GM21737 (cell line): ENCODE measurements around the gene ADAMTS16.

Experiments
- ATAC-seq: cut with Tn5 transposase; IDR thresholded peaks from one replicate; pipeline ENCODE4 v1.9.1; 2021; ENCODE audit warnings: mild to moderate bottlenecking, moderate library complexity; ENCODE audit not compliant: unreplicated experiment

ADAMTS16 gene

DNA sequence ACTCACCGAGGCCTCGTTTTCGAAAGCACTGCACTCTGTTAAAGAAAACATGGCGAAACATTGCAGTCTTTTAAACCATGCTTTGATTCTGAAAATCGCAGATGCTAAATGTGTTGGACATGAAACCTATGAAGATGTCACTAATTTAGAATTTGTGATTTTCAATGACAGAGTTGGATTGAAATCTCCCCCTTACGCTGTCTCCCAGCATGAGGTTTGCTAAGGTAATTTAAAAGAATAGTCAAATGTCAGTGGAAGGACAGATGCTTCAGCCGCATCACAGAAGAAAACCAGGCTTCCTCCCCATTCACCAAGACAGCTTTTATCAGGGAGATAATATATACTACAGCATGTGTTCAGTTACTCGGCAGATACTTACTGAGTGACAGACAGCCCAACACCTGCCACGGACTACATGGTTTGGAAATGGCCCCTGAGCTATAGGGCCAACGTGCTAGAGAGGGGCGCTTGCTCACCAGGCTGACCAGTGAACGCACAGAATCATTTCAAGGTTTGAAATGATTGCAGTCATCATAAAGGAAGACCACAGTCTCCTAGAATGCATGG, 136.9 kb downstream of the ADAMTS16 start:
- ATAC-seq = no peak

DNA sequence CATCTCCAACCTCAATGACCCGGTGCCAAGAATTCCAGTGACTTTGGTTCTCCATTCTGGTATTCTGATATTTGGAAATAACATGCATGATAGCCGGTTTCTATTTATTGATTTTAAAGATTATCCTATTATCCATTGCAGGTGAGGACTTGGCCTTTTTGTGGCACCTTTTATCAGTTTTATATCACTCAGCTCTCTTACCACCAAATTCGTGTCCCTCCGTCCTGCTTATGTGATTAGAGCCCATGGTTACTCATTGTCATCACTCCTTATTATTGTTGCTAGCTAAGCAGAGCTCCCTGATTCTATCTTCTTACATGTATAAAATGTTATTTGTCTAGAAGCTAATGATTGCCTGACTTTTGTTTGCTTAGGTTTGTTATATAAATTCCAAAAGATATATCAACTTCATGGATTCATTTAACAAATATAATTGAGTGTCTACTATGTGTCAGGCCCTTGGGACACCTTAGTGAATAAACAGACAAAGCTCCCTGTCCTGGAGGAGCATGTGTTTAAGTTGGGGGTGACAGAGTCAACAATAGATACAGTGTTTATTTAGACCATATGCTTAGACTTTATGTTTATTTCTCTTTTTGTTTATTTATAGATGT, 138.2 kb downstream of the ADAMTS16 start:
- no peak for ATAC-seq

DNA sequence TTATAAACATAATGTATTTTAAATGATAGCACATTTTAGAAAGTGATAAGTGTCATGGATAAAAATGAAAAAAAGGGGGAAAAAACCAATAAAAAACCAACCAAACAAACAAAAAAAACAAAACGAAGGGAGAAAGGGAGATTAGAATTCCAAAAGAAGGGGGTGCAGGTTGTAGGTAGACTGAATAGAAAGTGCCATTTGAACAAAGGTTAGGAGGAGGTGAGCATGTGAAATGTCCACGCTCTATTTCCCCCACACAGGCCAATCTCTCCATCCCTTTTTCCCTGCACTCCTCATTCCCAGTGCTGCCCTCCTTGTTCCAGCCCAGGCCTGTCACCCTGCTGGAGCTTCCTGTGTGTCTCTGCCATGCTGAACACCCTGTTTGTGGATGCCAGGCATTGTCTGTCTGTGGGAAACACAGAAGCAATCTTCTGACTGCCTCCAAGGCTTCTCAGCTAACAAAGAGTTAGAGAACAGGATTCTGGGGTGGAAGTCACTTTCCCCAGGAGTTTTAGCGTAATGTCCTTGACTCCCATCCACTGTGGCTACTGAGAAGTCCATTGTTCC, 138.8 kb downstream of the ADAMTS16 start:
- ATAC-seq = no peak

DNA sequence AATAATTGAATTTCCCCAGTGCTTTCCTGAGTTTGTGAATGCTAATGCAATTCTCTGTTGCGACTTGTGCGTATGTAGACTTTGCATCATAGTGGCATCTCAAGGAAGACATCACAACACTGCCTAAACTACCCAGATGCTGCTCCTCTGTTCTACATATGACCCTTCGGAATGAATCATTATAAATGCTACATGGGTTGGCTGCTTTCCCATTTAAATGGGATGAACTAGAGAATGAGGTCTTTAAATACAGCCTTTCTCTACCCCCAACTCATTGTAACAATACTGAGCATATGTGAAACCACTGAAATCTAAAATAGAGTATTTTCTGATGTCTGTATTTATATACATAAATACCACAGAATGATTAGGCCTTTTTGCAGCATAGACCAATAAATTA, 145.8 kb downstream of the ADAMTS16 start:
- no peak for ATAC-seq

DNA sequence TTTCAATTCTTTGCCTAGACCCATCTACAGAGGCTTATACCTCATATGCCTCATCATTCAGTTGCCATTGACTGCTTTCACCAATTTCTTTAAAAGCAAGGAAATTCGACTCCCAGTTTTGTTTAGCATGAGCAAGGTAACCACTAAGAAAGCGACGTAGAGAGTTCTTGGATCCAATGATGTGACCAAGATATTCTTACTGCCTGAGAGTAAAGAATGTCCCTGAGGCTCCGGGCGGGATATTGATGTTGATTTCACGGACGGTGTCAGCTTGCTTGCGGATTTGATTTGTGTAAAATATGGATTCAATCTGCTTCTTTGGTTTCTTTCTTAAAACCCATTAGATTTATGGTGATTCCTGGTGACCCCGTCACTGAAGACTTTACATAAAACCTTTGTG, 147.3 kb downstream of the ADAMTS16 start:
- ATAC-seq = no peak

DNA sequence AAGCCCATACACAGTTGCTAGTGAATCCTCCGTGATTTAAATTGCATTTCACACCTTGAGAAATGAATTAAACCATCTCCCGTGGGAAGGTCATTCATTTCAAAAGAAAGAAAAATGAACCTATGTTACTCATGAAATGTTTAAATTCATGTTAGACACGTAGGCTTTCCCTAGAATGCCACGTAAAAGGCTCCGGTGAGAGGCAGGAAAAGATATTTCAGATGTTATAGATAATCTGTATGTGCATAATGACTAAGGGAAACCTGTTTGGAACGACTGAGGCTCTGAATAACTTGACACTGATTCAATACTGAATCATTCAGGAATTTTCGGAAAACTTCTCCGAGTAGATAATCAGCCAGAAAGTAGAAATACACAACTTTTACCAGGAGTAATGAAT, 148.1 kb downstream of the ADAMTS16 start:
- ATAC-seq = no peak

DNA sequence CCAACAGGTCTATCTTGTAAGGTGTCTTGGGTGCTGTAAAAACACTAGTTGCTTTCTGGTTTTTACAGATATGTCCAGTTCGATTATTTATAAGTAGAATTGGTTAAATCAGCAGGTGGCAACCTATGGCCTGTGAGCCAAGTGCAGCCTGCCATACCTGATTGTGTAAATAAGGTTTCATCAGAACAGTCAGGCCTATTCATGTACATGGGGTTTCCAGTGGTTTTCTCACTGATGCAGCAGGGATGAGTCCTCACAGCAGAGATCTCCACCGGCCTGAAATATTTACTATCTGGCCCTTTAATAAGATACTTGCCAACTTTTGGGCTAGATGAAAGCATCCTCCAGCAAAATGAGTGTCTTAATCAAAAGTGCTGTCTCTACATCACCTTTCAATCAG, 149.4 kb downstream of the ADAMTS16 start:
- ATAC-seq = no peak

DNA sequence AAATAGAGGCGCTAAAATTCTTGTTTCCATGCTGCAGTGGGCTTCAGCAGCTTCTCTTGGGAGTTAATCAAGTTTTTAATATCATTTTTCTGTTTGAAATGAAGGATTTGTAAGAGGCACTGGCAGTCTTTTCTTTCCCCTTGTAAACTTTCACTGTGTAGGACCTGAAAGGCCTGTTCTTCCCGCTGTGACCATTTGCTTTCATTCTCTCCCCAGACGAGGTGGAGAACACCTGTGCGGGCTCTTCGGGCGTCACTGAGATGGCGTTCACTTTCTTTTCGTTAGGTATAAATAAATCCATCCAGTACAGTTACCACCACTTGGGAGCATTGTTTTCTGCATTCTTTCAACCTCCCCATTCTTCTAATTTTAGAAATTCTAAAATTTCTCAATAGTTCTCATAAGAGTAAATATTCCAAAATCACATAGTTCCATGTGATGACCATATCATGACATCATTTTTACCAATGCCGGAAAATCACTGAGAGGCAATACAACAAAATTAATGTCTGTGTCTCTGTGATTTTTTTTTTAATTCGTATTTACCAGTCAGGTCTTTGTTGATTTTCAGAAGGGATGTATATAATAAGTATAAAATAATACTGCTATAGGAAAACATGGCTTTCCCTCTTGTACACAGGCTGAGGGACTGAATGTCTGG, 150.7 kb downstream of the ADAMTS16 start:
- ATAC-seq = no peak

DNA sequence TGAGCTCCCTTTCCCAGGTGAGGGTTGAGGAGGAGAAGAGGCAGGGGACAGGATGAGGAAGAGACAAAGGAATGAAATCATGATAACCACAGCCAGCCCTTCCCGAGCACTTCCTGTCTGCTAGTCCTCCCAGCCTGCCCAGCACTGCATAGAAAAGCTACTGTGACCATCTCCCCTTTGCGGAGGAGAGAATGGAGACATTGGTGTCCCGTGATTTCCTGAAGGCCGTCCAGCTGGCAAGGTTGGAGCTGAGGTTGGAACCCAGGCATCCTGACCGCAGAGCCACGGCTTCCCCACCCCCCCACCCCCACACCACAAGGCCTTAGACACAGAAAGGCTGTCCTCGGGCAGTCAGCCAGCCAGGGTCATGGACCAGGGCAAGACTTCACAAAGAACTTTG, 151.2 kb downstream of the ADAMTS16 start:
- no peak for ATAC-seq

DNA sequence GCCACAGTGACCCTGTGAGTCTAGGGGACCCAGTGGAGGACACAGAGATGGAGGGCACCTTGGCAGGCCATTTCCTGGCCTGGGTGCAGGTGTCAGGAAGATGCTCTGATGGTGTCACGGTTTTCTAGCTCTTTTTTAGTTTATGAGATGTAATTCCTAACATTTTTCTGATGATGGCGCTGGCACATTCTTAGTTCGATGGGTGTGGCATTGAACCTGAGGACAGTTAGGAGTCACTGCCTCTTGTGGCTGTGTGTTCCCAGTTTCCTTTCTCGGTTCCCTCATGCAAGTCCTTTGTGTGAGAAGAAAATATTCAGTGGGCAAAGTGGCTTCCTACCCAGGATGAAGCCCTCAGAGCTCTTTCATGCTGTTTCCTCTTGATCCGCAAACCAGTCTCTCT, 152.9 kb downstream of the ADAMTS16 start:
- ATAC-seq = no peak

DNA sequence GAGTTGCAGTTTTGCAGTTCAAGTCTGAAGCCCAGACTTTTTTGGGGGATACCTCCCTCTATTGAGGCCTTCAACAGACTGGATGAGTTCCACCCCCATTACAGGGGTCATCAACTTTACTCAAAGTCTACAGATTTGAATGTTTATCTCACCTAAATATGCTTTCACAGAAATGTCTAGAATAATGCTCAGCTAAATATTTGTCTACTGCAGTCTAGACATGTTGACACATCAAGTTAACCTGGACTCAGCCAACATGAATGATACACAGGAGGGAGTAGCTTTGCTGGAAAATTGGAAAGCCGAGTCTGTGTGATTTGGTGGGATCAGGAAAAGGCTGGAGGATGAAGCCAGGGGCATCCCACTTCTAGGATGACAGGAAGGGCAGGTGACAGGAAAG, 154.3 kb downstream of the ADAMTS16 start:
- no peak for ATAC-seq

DNA sequence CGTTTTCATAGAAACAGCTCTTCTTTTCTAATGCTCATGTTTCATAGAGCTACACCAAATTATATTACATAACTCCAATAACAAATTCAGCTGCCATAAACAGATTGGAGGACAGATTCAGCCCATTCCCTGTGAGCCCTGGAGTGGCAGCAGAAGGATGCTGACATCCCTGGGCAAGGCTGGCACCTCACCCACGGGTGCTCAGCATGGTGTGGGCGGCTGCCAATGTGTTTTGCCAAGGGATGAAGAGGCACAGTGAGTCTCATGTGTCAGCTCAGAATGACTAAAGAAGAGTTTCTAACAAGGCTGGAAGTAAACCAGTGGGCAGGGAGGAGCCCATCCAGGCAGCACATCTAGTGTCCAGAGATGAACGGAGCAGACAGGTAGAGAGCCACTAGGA, 155.2 kb downstream of the ADAMTS16 start:
- no peak for ATAC-seq

DNA sequence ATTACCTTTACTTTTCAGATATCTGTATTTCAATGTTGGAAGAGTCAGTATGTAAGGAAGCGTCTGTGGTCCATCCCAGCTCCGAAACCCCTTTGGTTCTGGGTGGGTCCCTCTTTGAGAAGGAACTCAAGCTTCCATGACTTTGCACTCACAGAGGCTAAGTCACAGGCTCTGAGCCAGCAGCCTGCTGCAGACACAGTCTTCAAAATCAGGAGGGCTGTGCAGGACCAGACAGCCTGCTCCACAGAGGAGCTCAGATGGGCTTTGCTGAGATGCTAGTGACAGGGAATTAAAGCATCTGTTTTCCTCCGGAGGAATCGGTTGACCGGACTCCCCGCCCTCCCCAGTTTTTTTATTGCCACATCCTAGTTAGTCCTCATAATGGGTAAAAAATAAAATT, 155.9 kb downstream of the ADAMTS16 start:
- ATAC-seq = no peak

DNA sequence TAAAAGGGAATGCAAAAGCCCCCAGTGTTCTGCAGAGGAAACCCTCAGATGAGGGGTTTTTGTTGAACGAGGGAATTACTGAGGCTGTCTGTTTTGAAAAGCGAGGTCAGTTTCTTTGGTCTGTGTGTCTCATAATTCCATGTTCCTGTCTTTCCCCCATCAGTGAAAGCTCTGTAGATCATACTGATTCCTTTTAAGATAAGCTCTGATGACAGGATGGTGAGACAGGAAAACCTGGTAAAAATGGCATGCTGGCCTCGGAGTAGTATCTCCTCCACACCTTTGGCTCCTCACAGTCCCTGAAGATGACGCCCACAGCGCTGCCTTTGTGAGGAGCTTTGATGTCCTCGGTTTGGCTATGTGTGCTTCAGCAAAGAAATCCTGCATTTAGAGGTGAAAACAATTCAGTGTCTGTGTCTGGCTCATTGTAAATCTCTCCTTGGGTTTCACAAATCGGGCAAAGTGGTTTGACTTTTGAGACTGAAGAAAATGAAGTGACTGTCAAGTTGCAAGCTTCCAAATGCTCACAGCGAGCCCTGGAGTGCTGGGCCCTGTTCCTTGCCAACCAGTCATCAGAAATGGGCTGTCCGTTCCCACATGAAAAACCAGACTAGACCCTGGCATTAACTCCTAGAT, 157.4 kb downstream of the ADAMTS16 start:
- ATAC-seq = no peak

DNA sequence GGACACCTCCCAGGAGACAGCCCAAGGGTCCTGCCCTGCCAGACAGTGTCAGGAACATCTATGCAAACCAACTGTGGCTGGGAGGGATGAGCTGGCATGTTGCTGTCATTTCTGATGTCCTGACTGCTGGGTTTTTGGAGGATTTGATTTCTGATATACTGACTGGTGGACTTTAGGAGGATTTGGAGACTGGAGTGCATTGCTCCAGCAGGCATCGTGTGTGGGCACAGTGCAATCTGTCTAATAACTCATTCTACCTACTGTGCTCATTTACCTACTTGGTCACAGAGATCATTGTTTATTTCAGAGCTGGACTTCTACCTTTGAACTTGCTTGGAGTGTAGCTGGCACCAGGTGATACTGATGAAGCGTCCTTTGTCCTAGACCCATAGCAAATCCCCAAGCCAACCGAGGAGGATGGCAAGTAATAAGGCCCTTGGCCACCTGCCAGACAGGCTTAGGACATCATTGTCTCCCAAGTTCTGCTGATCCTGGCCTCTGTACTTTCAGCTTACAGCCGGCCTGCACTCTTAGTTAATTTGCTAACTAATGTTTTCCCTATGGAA, 158.0 kb downstream of the ADAMTS16 start:
- ATAC-seq = no peak

DNA sequence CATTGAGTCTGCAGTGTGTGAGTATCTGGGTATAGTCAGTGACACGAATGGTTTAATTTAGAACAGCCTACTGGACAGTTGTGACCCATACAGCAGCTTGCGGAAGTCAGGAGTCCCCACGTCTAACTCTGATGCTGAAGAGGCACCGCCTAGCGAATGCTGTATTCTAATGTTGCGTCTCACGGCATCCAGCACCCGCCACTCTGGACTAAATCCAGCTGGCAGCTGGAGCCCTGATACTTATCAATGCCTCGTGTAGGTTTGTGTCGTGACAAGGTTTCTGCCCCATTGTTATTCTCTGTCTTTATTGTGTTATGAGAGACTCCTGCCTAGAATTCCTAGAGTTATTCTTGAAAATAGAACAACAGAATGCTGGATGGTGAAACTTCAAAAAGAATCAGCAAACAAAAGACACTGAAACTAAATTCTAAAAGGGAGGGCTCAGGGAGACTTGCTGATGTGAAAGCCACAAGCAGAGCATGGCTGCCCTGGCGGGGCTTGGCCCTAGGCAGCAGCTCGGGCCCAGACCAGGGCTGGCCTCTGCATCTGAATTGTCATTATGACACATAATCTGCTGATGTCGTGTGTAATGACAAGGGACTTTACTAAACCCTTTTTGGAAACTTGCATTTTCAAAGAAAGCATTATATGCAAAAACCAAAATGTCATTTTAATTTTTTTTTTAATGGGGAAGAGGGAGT, 158.9 kb downstream of the ADAMTS16 start:
- ATAC-seq = no peak

DNA sequence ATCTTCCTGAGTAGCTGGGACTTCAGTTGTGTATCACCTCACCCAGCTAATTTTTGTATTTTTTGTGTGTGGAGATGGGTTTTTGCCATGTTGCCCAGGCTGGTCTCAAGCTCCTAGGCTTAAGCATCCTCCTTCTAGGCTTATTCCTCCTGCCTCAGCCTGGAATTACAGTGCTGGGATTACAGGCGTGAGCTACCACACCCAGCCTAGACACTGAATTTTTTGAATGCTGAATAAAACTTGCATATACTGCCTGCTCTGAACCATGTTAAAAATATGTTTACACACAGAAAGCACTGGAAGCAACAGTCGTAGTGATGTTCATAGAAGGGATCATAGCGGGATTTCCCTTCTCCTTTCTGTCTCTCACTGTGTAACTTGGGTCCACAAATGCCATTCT, 161.0 kb downstream of the ADAMTS16 start:
- no peak for ATAC-seq

DNA sequence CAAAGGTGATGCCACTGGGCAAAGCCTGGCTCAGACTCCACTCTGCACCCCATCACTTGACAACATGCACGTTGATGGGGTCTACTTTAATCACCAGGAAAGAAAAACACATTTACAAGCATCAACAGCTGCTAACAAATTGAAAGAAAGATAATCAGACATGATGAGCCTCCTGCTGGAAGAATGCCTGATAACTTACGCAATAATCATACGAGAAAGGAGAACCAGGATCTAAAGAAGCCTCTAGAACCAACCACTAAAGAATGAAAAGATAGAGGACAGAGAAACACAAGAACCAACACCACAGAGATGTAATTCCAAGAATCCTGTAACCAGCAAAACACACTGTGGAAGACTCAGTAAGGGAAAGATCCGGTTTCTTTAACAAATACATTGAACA, 162.1 kb downstream of the ADAMTS16 start:
- ATAC-seq = no peak

DNA sequence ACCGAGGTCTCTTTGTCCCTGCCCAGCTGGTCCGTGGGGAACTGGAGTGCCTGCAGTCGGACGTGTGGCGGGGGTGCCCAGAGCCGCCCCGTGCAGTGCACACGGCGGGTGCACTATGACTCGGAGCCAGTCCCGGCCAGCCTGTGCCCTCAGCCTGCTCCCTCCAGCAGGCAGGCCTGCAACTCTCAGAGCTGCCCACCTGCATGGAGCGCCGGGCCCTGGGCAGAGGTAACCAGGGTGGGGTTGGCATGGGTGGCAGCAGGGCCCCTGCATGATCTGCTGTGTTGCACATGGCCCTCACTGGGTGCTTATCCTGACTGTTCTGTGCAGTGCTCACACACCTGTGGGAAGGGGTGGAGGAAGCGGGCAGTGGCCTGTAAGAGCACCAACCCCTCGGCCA, 163.1 kb downstream of the ADAMTS16 start:
- no peak for ATAC-seq

DNA sequence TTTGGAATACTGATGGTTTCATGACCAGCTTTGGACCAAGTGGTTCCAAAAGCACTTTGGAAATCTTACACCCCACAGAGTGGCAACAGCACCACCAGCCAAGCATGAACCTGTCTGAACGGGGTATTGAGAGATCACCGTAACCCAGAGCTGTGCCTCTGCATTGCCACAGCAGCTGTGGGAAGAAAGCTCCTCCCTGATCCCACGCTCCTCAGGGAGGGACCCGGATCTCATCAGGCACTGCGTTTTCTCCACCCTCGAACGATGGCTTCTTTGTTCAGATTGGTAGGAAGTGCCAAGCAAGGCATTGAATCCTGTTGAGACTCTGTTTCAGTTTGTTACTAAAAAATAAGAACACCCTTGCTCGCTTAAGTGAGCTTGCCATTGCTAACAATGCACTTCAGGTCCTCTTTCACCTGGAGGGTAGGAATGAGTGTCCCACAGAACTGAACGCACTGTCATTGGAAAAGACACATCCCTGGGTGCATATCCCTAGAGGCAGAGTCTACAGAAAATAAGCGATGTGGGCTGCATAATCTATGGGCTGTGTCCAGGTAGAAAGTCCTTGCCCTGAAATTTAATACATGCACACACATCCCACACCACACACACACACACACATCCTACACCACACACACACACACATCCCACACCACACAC, 164.4 kb downstream of the ADAMTS16 start:
- ATAC-seq = no peak
